Spleen (tissue), 11 donors: ENCODE data around the gene PSME3IP1. TPM values are rescaled to one million over a fixed set of nuclear protein-coding genes. Genes with fewer than 3 reads are reported as not detected.

Experiments
- DNase-seq: peaks from one replicate; pipeline ENCODE4 v3.0.0-alpha.2; 2020
- H3K27ac ChIP-seq, 8 donors: fragments of 200-600 bp; sonication (generic) in 7 of 8; 1 replicate in 4 of 8; 2 replicates in 4 of 8; pipeline versions ENCODE4 v1.5.0 to v1.8.0; 2016 to 2021; ENCODE audit warnings: inconsistent platforms in 4 of 8, mild to moderate bottlenecking in 4 of 8, moderate library complexity in 1 of 8
- H3K27me3 ChIP-seq, 7 donors: fragments of 200-600 bp; sonication (generic) in 6 of 7; replicated peaks in 1 of 7; 1 replicate in 4 of 7; 2 replicates in 3 of 7; pipeline versions ENCODE4 v1.5.0 to v1.8.0; 2016 to 2021; ENCODE audit warnings: inconsistent platforms in 3 of 7, mild to moderate bottlenecking in 1 of 7
- H3K36me3 ChIP-seq, 6 donors: fragments of 200-600 bp; sonication (generic) in 5 of 6; 1 replicate in 4 of 6; 2 replicates in 2 of 6; pipeline versions ENCODE4 v1.5.0 to v1.8.0; 2016 to 2021; ENCODE audit warnings: inconsistent platforms in 2 of 6
- H3K4me1 ChIP-seq, 6 donors: fragments of 200-600 bp; sonication (generic) in 5 of 6; 1 replicate in 3 of 6; 2 replicates in 3 of 6; pipeline versions ENCODE4 v1.5.0 to v1.8.0; 2016 to 2021; ENCODE audit warnings: inconsistent platforms in 3 of 6
- H3K4me3 ChIP-seq, 8 donors: fragments of 200-600 bp; sonication (generic) in 7 of 8; 1 replicate in 4 of 8; 2 replicates in 4 of 8; pipeline versions ENCODE4 v1.5.0 to v1.8.0; 2016 to 2021; ENCODE audit warnings: inconsistent platforms in 4 of 8, mild to moderate bottlenecking in 4 of 8, moderate library complexity in 2 of 8
- H3K9me3 ChIP-seq, 8 donors: fragments of 200-600 bp; sonication (generic) in 7 of 8; 1 replicate in 4 of 8; 2 replicates in 4 of 8; pipeline versions ENCODE4 v1.5.0 to v1.8.0; 2016 to 2021; ENCODE audit warnings: inconsistent platforms in 4 of 8
- CTCF ChIP-seq, 11 experiments: fragments of 200-600 bp in 7 of 11; fragments of 450-650 bp in 4 of 11; sonication (generic) in 4 of 11; IDR thresholded peaks in 8 of 11; conservative IDR thresholded peaks in 3 of 11; 1 replicate in 7 of 11; 2 replicates in 4 of 11; pipeline versions ENCODE4 v1.4.0 to v1.8.0; 2016 to 2021; ENCODE audit warnings: antibody characterized with exemption in 11 of 11, inconsistent platforms in 4 of 11, mild to moderate bottlenecking in 1 of 11
- POLR2A ChIP-seq, 3 donors: fragments of 450-650 bp; IDR thresholded peaks; one replicate each; pipeline ENCODE4 v1.5.1; 2017; ENCODE audit warnings: antibody characterized with exemption in 3 of 3, mild to moderate bottlenecking in 1 of 3
- POLR2AphosphoS5 ChIP-seq, 3 donors: sonication (generic); formaldehyde crosslinking; IDR thresholded peaks; one replicate each; pipeline ENCODE4 v1.5.1; 2017; ENCODE audit warnings: antibody characterized with exemption in 3 of 3
- WGBS, 5 donors: extraction: QIAGEN DNeasy Blood & Tissue Kit in 3 of 5; methylation state at CpG; one replicate each; pipeline versions ENCODE4 v1.1.5 to v1.1.7; 2013 to 2018; 5-methylcytosine and 5-hydroxymethylcytosine counted together
- intact Hi-C: fragments of 100-400 bp; cut with DNase I; formaldehyde crosslinking; loops from one replicate; pipeline ENCODE4 v1.15.0; 2023; ENCODE audit warnings: low total_unique reads
- polyA plus RNA-seq, 3 donors: library from polyadenylated mRNA; stranded (reverse); fragments of 200-250 nt; gene quantifications; one replicate each; pipeline ENCODE4 v1.2.1, GENCODE V29; 2013
- total RNA-seq, 7 donors: library from RNA; depleted of rRNA in 3 of 7; stranded (reverse); fragments of >200 nt in 3 of 7; fragmentation: NEBNext Ultra II Directional in 4 of 7; extraction: Animal tissue kit (Norgen Biotek cat#: 25700) in 4 of 7; gene quantifications; one replicate each; pipeline versions ENCODE4 v1.1.0 to v1.2.1, GENCODE V29; 2016 to 2021
- donor health status: healthy with polysubstance abuse.
- donor health status: DM: no; HTN: no; CAD: no; lungs with moderate emphysema.
- donor health status: DM: no; HTN: no; CAD: no.
- donor health status: Bipolar disorder and iron deficiency.
- donor health status: healthy.
- donor health status: DM: no; HTN: no; CAD: no.
- donor health status: DM: yes; HTN: yes; CAD: no.

Gene PSME3IP1
- total and polyA plus RNA-seq, 10 donors: 64.6 to 128 (median 96.0) TPM

- intact Hi-C loops: no loop called here
- Histone ChIP-seq H3K27ac (peak overlapping the region in 7 of 8 donors; percentile 42 to 85 (median 78)), H3K36me3 (peaks cover 0 to 85% (median 0%) of the 10 kb centered on the region in 6 donors), H3K4me3 (no peak overlapping the region), H3K27me3 (no peaks in the 10 kb centered on the region), H3K4me1 (peaks cover 10 to 80% (median 23%) of the 10 kb centered on the region in 6 donors), H3K9me3 (no peaks in the 10 kb centered on the region)
- peak; percentile 67 for DNase-seq
- 80 to 92% (median 90%) methylated on average over 8 to 10 of the region's 10 CpGs for WGBS, 5 donors
- no peak for TF ChIP-seq CTCF (IDR thresholded peaks at IDR 0.05 in 8 of 11, conservative IDR thresholded peaks at IDR 0.05 in 3 of 11)
- TF ChIP-seq POLR2A (IDR thresholded peaks at IDR 0.05): no peak
- TF ChIP-seq POLR2AphosphoS5 (IDR thresholded peaks at IDR 0.05): no peak
These were observed 52.0 kb downstream of the PSME3IP1 start for GRCh38 chr16:57133886-57134285.

- Histone ChIP-seq H3K36me3 (peaks cover 0 to 86% (median 0%) of the 10 kb centered on the region in 6 donors), H3K27me3 (no peaks in the 10 kb centered on the region), H3K9me3 (no peaks in the 10 kb centered on the region), H3K4me3 (no peak overlapping the region), H3K4me1 (peaks cover 10 to 89% (median 23%) of the 10 kb centered on the region in 6 donors), H3K27ac (peak overlapping the region in 5 of 8 donors; percentile 2 to 85 (median 78))
- intact Hi-C loops: no loop called here
- no peak for DNase-seq
- 66 to 79% (median 71%) methylated on average over 4 of the region's 4 CpGs for WGBS, 5 donors
- TF ChIP-seq POLR2A (IDR thresholded peaks at IDR 0.05): no peak
- no peak for TF ChIP-seq POLR2AphosphoS5 (IDR thresholded peaks at IDR 0.05)
- TF ChIP-seq CTCF (IDR thresholded peaks at IDR 0.05 in 8 of 11, conservative IDR thresholded peaks at IDR 0.05 in 3 of 11): no peak
These were observed 52.8 kb downstream of the PSME3IP1 start for GRCh38 chr16:57133031-57133430.

GRCh38 chr16:57132470-57132869 is 53.4 kb downstream of the PSME3IP1 start:
- intact Hi-C loops: no loop called here
- H3K9me3 ChIP-seq: no peaks in the 10 kb centered on the region
- TF ChIP-seq CTCF (IDR thresholded peaks at IDR 0.05 in 8 of 11, conservative IDR thresholded peaks at IDR 0.05 in 3 of 11) (no peak), POLR2A (IDR thresholded peaks at IDR 0.05) (no peak), POLR2AphosphoS5 (IDR thresholded peaks at IDR 0.05) (no peak)
- H3K27me3 ChIP-seq: no peaks in the 10 kb centered on the region
- peaks cover 10 to 92% (median 23%) of the 10 kb centered on the region in 6 donors for H3K4me1 ChIP-seq
- H3K36me3 ChIP-seq: peaks cover 0 to 86% (median 0%) of the 10 kb centered on the region in 6 donors
- peak overlapping the region in 3 of 8 donors; percentile 78 to 85 (median 80) for H3K27ac ChIP-seq
- no peak overlapping the region for H3K4me3 ChIP-seq
- 83 to 100% (median 91%) methylated on average over 1 of the region's 1 CpG for WGBS, 5 donors
- no peak for DNase-seq

- Histone ChIP-seq H3K27ac (peak overlapping the region in 2 of 8 donors; percentile 49 to 80), H3K4me1 (peaks cover 10 to 94% (median 23%) of the 10 kb centered on the region in 6 donors), H3K9me3 (no peaks in the 10 kb centered on the region), H3K27me3 (no peaks in the 10 kb centered on the region), H3K4me3 (no peak overlapping the region), H3K36me3 (peaks cover 0 to 85% (median 0%) of the 10 kb centered on the region in 6 donors)
- intact Hi-C loops: no loop called here
- TF ChIP-seq POLR2A (IDR thresholded peaks at IDR 0.05) (no peak), CTCF (IDR thresholded peaks at IDR 0.05 in 8 of 11, conservative IDR thresholded peaks at IDR 0.05 in 3 of 11) (no peak), POLR2AphosphoS5 (IDR thresholded peaks at IDR 0.05) (no peak)
- DNase-seq: no peak
- 75 to 90% (median 86%) methylated on average over 17 of the region's 17 CpGs for WGBS, 5 donors
These were observed 54.4 kb downstream of the PSME3IP1 start for GRCh38 chr16:57131351-57131970.
